ENCODE results near the gene C1orf226.

DNA sequence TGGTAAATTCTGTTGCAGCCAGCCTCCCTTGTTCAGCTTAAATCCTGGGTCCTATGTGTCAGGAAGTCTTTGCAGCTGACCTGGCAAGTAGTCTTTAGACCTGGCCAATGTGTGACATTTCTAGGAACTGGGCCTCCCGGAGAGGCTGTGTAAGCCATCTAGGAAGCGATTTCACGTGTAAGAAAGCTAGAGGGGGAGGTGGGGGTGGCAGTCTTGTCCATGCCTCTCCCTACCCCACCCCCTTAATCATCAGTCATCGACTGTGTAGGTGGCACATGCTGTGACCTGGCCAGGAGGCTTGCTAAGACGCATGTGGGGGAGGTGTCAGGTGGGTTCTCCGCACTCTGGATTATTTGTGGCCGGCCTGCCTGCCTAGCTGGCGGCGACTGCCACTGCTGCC lies 8.4 kb downstream of the C1orf226 start:
- TF ChIP-seq, protein P1, sequence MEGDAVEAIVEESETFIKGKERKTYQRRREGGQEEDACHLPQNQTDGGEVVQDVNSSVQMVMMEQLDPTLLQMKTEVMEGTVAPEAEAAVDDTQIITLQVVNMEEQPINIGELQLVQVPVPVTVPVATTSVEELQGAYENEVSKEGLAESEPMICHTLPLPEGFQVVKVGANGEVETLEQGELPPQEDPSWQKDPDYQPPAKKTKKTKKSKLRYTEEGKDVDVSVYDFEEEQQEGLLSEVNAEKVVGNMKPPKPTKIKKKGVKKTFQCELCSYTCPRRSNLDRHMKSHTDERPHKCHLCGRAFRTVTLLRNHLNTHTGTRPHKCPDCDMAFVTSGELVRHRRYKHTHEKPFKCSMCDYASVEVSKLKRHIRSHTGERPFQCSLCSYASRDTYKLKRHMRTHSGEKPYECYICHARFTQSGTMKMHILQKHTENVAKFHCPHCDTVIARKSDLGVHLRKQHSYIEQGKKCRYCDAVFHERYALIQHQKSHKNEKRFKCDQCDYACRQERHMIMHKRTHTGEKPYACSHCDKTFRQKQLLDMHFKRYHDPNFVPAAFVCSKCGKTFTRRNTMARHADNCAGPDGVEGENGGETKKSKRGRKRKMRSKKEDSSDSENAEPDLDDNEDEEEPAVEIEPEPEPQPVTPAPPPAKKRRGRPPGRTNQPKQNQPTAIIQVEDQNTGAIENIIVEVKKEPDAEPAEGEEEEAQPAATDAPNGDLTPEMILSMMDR (conservative IDR thresholded peaks at IDR 0.05): no peak
- TF ChIP-seq ZFX (IDR thresholded peaks at IDR 0.05): no peak

Measured in C4-2B (cell line).